ENCODE measurements around the gene OR7C1.
"Not testable (repeated sequence)": the region's sequence is repeated elsewhere in the genome, so short reads cannot be mapped to it uniquely, and the experiment has no call there.

The OR7C1 gene

DNA sequence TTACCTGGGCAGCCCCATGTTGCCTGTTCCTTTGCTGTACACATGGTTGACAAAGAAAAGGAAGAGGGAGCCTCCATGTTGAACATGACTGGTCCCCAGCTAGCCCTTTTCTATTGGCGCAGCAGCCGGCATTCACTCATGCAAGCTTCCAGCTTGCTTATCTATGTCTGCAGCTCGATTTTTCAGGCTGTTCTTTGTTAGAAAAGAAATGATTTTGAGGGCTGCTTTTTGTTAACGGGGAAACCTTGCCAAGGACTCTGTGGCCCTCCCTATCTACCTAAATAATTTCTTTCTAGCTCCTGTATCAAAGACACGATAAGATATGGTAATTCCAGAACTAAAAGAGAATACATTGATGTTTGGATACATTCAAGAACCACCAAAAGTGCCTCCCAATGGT is 36.2 kb downstream of the OR7C1 start:
- DNase-seq (ENCODE audit: extremely low read depth, insufficient read length) = no peak
- H3K27me3 ChIP-seq (replicated peaks; ENCODE audit: control insufficient read depth, insufficient read depth, low read length) = no peaks in the 10 kb centered on the region; the same call in 1 of the 2 replicates
- no peak for TF ChIP-seq CTCF (IDR thresholded peaks at IDR 0.05; ENCODE audit: insufficient read depth, low read length, poor library complexity, severe bottlenecking)
- no peaks in the 10 kb centered on the region for H3K36me3 ChIP-seq (ENCODE audit: control insufficient read depth, insufficient read depth, low read length)
- no peak overlapping the region for H3K4me3 ChIP-seq (replicated peaks; ENCODE audit: low read depth, low read length)

- TF ChIP-seq CTCF (IDR thresholded peaks at IDR 0.05; ENCODE audit: insufficient read depth, low read length, poor library complexity, severe bottlenecking) = no peak
- Histone ChIP-seq H3K4me3 (replicated peaks; ENCODE audit: low read depth, low read length) (no peak overlapping the region), H3K27me3 (replicated peaks; ENCODE audit: control insufficient read depth, insufficient read depth, low read length) (no peaks in the 10 kb centered on the region; the same call in 1 of the 2 replicates), H3K36me3 (ENCODE audit: control insufficient read depth, insufficient read depth, low read length) (no peaks in the 10 kb centered on the region)
- no peak for DNase-seq (ENCODE audit: extremely low read depth, insufficient read length)
These were observed 39.0 kb downstream of the OR7C1 start for GRCh38 chr19:14796021-14796420.

DNA sequence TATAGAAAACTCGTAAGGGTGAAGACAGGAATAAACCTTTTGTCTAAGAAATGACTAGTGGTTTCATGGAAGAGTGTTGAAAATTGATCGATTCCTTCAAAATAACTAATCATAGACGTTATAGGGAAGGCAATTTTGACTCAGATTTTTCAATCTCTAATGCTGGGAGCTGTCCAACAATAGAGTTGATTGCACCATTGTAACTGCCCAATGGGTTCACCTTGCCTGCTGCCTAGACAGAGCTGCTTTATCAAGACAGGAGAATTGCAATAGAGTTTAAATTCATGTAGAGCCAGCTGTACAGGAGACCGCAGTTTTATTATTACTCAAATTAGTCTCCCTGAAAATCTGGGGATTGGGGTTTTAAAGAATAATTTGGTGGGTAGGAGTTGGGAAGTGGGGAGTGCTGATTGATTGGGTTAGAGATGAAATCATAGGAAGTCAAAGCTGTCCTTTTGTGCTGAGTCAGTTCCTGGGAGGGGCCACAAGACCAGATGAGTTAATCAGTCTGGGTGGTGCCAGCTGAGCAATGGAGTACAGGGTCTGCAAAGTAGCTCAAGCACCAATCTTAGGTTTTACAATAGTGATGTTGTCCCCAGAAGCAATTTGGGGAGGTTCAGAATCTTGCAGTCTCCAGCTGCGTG is 39.8 kb downstream of the OR7C1 start:
- TF ChIP-seq CTCF (IDR thresholded peaks at IDR 0.05; ENCODE audit: insufficient read depth, low read length, poor library complexity, severe bottlenecking) = no peak
- Histone ChIP-seq H3K4me3 (replicated peaks; ENCODE audit: low read depth, low read length) (no peak overlapping the region), H3K36me3 (ENCODE audit: control insufficient read depth, insufficient read depth, low read length) (no peaks in the 10 kb centered on the region), H3K27me3 (replicated peaks; ENCODE audit: control insufficient read depth, insufficient read depth, low read length) (no peaks in the 10 kb centered on the region; the same call in 1 of the 2 replicates)
- no peak for DNase-seq (ENCODE audit: extremely low read depth, insufficient read length)

- not testable (repeated sequence) for H3K4me3 ChIP-seq (replicated peaks; ENCODE audit: low read depth, low read length); H3K36me3 ChIP-seq (ENCODE audit: control insufficient read depth, insufficient read depth, low read length); H3K27me3 ChIP-seq (replicated peaks; ENCODE audit: control insufficient read depth, insufficient read depth, low read length); DNase-seq (ENCODE audit: extremely low read depth, insufficient read length)
These were observed 42.7 kb downstream of the OR7C1 start for GRCh38 chr19:14792250-14792649.

GRCh38 chr19:14786421-14786851 is 48.5 kb downstream of the OR7C1 start:
- peak; percentile 90 for TF ChIP-seq CTCF (IDR thresholded peaks at IDR 0.05; ENCODE audit: insufficient read depth, low read length, poor library complexity, severe bottlenecking)
- DNase-seq (ENCODE audit: extremely low read depth, insufficient read length) = peak; percentile 52
- H3K36me3 ChIP-seq (ENCODE audit: control insufficient read depth, insufficient read depth, low read length) = no peaks in the 10 kb centered on the region
- no peaks in the 10 kb centered on the region for H3K27me3 ChIP-seq (replicated peaks; ENCODE audit: control insufficient read depth, insufficient read depth, low read length)
- no peak overlapping the region for H3K4me3 ChIP-seq (replicated peaks; ENCODE audit: low read depth, low read length)

- not testable (repeated sequence) for H3K36me3 ChIP-seq (ENCODE audit: control insufficient read depth, insufficient read depth, low read length); H3K4me3 ChIP-seq (replicated peaks; ENCODE audit: low read depth, low read length); H3K27me3 ChIP-seq (replicated peaks; ENCODE audit: control insufficient read depth, insufficient read depth, low read length)
- peak; percentile 72 for DNase-seq (ENCODE audit: extremely low read depth, insufficient read length)
These were observed 49.7 kb downstream of the OR7C1 start for GRCh38 chr19:14785102-14785793.

GRCh38 chr19:14784730-14785101 is 50.3 kb downstream of the OR7C1 start:
- not testable (repeated sequence) for H3K27me3 ChIP-seq (replicated peaks; ENCODE audit: control insufficient read depth, insufficient read depth, low read length); H3K4me3 ChIP-seq (replicated peaks; ENCODE audit: low read depth, low read length); H3K36me3 ChIP-seq (ENCODE audit: control insufficient read depth, insufficient read depth, low read length)
- peak; percentile 57 for DNase-seq (ENCODE audit: extremely low read depth, insufficient read length)

GRCh38 chr19:14783410-14783998 is 51.5 kb downstream of the OR7C1 start:
- H3K36me3 ChIP-seq (ENCODE audit: control insufficient read depth, insufficient read depth, low read length); H3K4me3 ChIP-seq (replicated peaks; ENCODE audit: low read depth, low read length); DNase-seq (ENCODE audit: extremely low read depth, insufficient read length); H3K27me3 ChIP-seq (replicated peaks; ENCODE audit: control insufficient read depth, insufficient read depth, low read length): not testable (repeated sequence)
